GM12801 (cell line): Measurements from ENCODE around the gene DIRAS2.

Experiments
- TF ChIP-seq, protein P1 (sequence below): IDR thresholded peaks from one replicate; pipeline ENCODE4 v1.5.1; 2011; ENCODE audit warnings: control low read depth; ENCODE audit not compliant: insufficient read length; ENCODE audit errors: extremely low read depth

The DIRAS2 gene

DNA sequence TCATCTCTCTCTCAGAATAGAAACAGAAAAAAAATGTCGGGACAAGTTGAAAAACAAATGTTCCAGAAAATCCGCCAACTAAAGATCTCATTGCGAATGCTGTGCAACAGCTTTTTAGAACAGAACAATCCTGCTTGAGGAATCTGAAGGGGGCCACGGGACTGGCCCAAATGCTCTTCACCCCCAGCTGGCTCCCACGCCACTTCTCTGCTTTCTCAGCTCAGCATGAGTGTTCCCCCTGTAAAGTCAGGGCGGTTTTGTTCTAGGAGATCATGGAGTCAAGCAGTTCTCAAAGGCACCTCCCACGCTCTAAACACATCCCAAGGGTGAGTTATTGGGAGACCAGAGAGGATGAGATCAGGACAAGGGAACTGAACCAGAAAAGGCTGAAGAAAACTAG lies 31.5 kb downstream of the DIRAS2 start:
- TF ChIP-seq, protein P1, sequence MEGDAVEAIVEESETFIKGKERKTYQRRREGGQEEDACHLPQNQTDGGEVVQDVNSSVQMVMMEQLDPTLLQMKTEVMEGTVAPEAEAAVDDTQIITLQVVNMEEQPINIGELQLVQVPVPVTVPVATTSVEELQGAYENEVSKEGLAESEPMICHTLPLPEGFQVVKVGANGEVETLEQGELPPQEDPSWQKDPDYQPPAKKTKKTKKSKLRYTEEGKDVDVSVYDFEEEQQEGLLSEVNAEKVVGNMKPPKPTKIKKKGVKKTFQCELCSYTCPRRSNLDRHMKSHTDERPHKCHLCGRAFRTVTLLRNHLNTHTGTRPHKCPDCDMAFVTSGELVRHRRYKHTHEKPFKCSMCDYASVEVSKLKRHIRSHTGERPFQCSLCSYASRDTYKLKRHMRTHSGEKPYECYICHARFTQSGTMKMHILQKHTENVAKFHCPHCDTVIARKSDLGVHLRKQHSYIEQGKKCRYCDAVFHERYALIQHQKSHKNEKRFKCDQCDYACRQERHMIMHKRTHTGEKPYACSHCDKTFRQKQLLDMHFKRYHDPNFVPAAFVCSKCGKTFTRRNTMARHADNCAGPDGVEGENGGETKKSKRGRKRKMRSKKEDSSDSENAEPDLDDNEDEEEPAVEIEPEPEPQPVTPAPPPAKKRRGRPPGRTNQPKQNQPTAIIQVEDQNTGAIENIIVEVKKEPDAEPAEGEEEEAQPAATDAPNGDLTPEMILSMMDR: no peak

DNA sequence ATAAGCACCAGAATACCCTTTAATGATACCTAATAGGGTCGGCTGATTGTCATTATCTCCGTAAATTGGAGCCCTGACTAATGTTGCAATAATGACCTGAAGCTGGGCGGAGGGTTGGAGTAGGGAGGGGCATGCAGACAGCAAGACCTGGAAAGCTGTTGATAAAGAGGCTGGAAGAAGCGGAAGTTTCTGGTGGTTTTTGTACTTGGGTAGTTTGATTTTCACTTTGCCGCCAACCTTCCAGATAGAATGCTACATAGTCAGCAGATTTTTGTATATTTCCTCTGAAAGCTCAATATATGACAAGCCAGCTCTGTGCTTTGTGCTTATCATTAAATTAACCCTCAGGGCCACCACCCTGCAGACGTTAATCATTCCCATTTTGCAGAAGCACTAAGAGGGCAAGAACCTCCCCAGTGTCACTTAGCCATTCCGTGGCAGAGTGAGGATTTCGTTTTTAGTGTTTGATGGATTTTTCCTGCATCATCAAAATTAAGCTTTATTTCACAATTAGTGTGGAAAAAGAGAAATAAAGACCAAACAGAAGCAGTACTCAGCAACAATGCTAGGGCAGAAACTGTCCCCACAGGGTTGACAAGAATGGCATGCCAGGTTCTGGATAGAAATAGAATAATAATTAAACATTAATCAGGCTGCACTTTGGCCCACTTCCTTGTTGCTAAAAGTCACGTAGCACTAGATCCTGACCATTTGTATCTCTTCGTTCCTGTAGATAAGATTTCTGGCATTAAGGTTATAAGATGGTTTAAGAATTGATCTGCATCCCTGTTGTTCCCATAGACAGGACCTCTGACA lies 34.7 kb downstream of the DIRAS2 start:
- TF ChIP-seq, protein P1: no peak

DNA sequence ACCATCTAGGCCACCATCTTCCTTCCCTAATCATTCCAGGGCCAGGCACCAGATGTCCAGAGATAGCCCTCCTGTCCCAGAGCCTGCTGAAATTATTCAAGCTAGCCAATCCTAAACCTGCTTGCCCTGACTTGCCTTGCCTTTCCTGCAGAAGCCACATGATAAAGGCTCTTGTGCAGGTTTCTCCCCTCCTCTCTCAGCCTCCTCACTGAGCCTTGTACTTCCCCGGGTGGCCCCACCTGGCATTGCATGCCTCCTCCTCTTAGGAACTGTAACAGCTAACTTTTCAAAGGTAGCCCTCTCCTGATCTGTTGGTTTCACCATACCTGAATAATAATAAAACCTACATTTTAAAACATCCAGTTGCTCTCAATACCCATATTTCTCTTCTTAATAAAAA lies 42.6 kb downstream of the DIRAS2 start:
- TF ChIP-seq, protein P1: no peak

DNA sequence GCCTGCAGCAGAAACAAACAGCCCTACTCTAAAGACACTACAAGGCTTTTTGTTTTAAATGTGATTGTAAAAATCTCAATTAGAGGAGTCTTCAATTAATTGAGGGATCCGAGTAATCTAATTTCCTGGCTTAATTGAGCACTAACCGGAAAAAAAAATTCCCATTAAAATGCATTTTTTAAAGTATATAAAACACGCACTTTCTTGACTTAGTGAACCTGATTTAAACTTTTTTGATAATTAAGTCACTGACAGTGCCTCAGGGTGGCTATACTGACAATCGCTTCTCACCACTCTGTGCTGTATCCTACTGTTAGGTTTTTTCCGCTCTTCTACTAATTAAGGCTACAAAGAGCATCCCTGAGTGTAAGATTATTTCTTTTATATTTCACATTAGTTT lies 44.4 kb downstream of the DIRAS2 start:
- TF ChIP-seq, protein P1: no peak

DNA sequence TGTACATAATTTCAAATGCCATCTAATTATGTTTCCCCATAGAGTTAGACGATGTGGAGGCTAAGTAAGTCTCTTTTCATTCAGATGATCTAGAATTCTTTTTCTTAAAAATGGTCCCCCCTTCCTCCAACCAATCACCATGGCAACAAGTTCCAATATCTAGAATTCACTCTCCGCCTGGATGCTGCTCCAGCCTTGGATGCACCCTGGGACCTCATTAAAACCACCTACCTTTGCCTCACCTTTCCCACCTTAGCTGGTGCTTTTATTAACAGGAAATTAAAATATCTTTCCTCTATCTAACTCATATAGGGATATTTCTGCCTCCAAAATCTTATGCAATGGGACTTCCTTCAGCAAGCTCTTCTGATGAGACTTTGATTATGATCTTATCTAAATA lies 49.0 kb downstream of the DIRAS2 start:
- TF ChIP-seq, protein P1: no peak

DNA sequence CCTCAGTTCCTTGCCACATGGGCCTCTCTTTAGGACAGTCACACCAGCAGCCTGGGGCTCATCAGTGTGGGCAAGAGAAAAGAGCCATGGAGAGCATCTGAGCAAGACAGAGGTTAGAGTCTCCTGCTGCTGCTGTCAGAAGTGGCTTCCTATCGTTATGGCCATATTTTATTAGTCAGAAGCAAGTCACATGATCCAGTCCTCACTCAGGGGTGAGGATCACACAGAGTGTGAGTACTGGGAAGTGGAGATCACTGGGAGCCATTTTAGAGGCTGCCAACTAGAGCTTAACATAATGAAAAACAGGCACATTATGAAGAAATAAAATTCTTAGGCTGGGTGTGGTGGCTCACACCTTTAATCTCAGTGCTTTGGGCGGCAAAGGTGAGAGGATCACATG lies 62.0 kb downstream of the DIRAS2 start:
- TF ChIP-seq, protein P1: no peak

DNA sequence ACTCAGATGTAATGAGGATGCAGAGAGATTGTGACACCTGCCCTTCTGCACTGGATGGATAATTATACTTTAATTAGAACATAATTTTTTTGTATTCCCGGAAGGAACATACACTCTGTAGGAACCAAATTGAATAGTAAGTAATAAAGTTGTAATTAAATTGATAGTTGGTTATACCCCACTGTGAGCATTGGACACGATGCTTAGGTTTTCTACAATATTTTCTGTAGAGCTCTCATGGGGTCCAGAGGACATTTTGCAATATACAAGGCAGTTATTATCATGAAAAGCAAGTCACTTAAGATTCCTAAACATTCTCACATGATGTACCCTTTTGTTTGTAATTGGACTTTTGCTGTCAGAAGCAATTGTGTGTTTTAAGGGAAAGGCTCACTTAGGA lies 63.4 kb downstream of the DIRAS2 start:
- TF ChIP-seq, protein P1: no peak
